HEK293 (cell line): Measurements from ENCODE around the gene STX18.

Source experiments
- CTCF ChIA-PET: fragments of 350-600 bp; formaldehyde crosslinking; extraction: SDS; loops from one replicate; lab custom pipeline; 2021; ENCODE audit warnings: antibody characterized with exemption; lab: Yijun Ruan, JAX
- POLR2A ChIA-PET: fragments of 300-600 bp; formaldehyde crosslinking; extraction: SDS; loops from one replicate; lab custom pipeline; 2020; ENCODE audit warnings: antibody characterized with exemption, inconsistent platforms; lab: Yijun Ruan, JAX
- H3K27ac ChIP-seq: fragments of 200-500 bp; sonication (Bioruptor generic); 2 replicates; pipeline ENCODE4 v1.5.1; 2014; ENCODE audit warnings: low read depth, low read length, control low read depth, inconsistent platforms; ENCODE audit errors: extremely low read depth
- H3K36me3 ChIP-seq, 2 experiments: fragments of 200-500 bp in 1 of 2; sonication (Bioruptor generic) in 1 of 2; 1 replicate in 1 of 2; 2 replicates in 1 of 2; pipeline ENCODE4 v1.5.1; 2014 to 2017; ENCODE audit warnings: inconsistent platforms in 2 of 2, low read length in 2 of 2; ENCODE audit not compliant: control insufficient read depth in 2 of 2, insufficient read depth in 1 of 2
- H3K4me1 ChIP-seq: fragments of 200-500 bp; sonication (Bioruptor generic); 2 replicates; pipeline ENCODE4 v1.5.1; 2014; ENCODE audit warnings: mild to moderate bottlenecking, low read length, inconsistent platforms; ENCODE audit not compliant: control insufficient read depth, insufficient read depth
- H3K4me3 ChIP-seq: 2 replicates; pipeline ENCODE4 v1.5.1; 2011; ENCODE audit warnings: low read depth, mild to moderate bottlenecking, control low read depth, low read length, moderate library complexity
- H3K9me3 ChIP-seq: fragments of 200-500 bp; sonication (Bioruptor generic); 2 replicates; pipeline ENCODE4 v1.5.1; 2014; ENCODE audit warnings: low read depth, low read length, inconsistent platforms; ENCODE audit not compliant: control insufficient read depth, insufficient read depth
- BCL11A ChIP-seq: fragments of 450-650 bp; formaldehyde crosslinking; IDR thresholded peaks from 2 replicates; pipeline ENCODE4 v1.5.1; 2016; ENCODE audit warnings: low read depth, missing biosample characterization, missing genetic modification characterization
- BCL6B ChIP-seq: fragments of 450-650 bp; formaldehyde crosslinking; IDR thresholded peaks from 2 replicates; pipeline ENCODE4 v1.5.1; 2017; ENCODE audit warnings: missing biosample characterization, missing genetic modification characterization
- MZF1 ChIP-seq: fragments of 450-650 bp; formaldehyde crosslinking; IDR thresholded peaks from 2 replicates; pipeline ENCODE4 v1.5.1; 2017; ENCODE audit warnings: missing biosample characterization, missing genetic modification characterization, borderline replicate concordance
- RBAK ChIP-seq: fragments of 450-650 bp; formaldehyde crosslinking; IDR thresholded peaks from 2 replicates; pipeline ENCODE4 v1.5.1; 2016; ENCODE audit warnings: missing biosample characterization, missing genetic modification characterization
- SCRT2 ChIP-seq: fragments of 450-650 bp; formaldehyde crosslinking; IDR thresholded peaks from 2 replicates; pipeline ENCODE4 v1.5.1; 2016; ENCODE audit warnings: missing biosample characterization, missing genetic modification characterization
- SP7 ChIP-seq: fragments of 450-650 bp; formaldehyde crosslinking; IDR thresholded peaks from 2 replicates; pipeline ENCODE4 v1.5.1; 2016; ENCODE audit warnings: missing biosample characterization, missing genetic modification characterization
- ZBTB1 ChIP-seq: fragments of 450-650 bp; formaldehyde crosslinking; IDR thresholded peaks from 2 replicates; pipeline ENCODE4 v1.5.1; 2016; ENCODE audit warnings: missing biosample characterization, missing genetic modification characterization
- ZBTB44 ChIP-seq: fragments of 450-650 bp; IDR thresholded peaks from 2 replicates; pipeline ENCODE4 v1.5.1; 2018; ENCODE audit warnings: missing biosample characterization, mild to moderate bottlenecking, missing genetic modification characterization
- ZNF112 ChIP-seq: fragments of 450-650 bp; formaldehyde crosslinking; IDR thresholded peaks from 2 replicates; pipeline ENCODE4 v1.5.0; 2017; ENCODE audit warnings: missing biosample characterization, missing genetic modification characterization
- ZNF174 ChIP-seq: fragments of 450-650 bp; formaldehyde crosslinking; IDR thresholded peaks from 2 replicates; pipeline ENCODE4 v1.5.0; 2017; ENCODE audit warnings: missing biosample characterization, mild to moderate bottlenecking, missing genetic modification characterization
- ZNF184 ChIP-seq: fragments of 450-650 bp; IDR thresholded peaks from 2 replicates; pipeline ENCODE4 v1.5.1; 2018; ENCODE audit warnings: missing biosample characterization, mild to moderate bottlenecking, missing genetic modification characterization
- ZNF248 ChIP-seq: fragments of 450-650 bp; formaldehyde crosslinking; IDR thresholded peaks from 2 replicates; pipeline ENCODE4 v1.5.1; 2017; ENCODE audit warnings: missing biosample characterization, missing genetic modification characterization
- ZNF426 ChIP-seq: fragments of 450-650 bp; formaldehyde crosslinking; IDR thresholded peaks from 2 replicates; pipeline ENCODE4 v1.5.1; 2017; ENCODE audit warnings: missing biosample characterization, missing genetic modification characterization, mild to moderate bottlenecking, inconsistent platforms, moderate library complexity
- ZNF621 ChIP-seq: fragments of 450-650 bp; formaldehyde crosslinking; IDR thresholded peaks from 2 replicates; pipeline ENCODE4 v1.5.1; 2017; ENCODE audit warnings: missing biosample characterization, missing genetic modification characterization
- ZNF677 ChIP-seq: fragments of 450-650 bp; IDR thresholded peaks from 2 replicates; pipeline ENCODE4 v1.5.0; 2018; ENCODE audit warnings: missing biosample characterization, mild to moderate bottlenecking, missing genetic modification characterization, moderate library complexity
- ZNF837 ChIP-seq: fragments of 450-650 bp; formaldehyde crosslinking; IDR thresholded peaks from 2 replicates; pipeline ENCODE4 v1.5.1; 2016; ENCODE audit warnings: missing biosample characterization, missing genetic modification characterization

STX18 gene

GRCh38 chr4:4532371-4533154, 9.3 kb downstream of the STX18 start (continued):
- TF ChIP-seq ZNF426 (tag by site-specific recombination) (no peak), ZNF174 (tag by site-specific recombination) (no peak), SP7 (tag by site-specific recombination) (no peak)

GRCh38 chr4:4529392-4529791, 12.5 kb downstream of the STX18 start:
- CTCF ChIA-PET = interaction anchor here (0.7 to 2.2 kb wide), 3 partner anchors 10 to 22 kb away, joined by 3 to 14 read pairs (median 3); no protein-coding TSS in a partner anchor
- TF ChIP-seq RBAK (tag by site-specific recombination) (no peak), BCL11A (tag by site-specific recombination) (no peak), ZBTB1 (no peak), ZNF112 (tag by site-specific recombination) (no peak), ZNF248 (no peak), ZNF621 (tag by site-specific recombination) (no peak), ZNF677 (tag by site-specific recombination) (no peak)

GRCh38 chr4:4526401-4526800, 15.4 kb downstream of the STX18 start:
- H3K27ac ChIP-seq = no peak overlapping the region
- ChIA-PET POLR2A (no interaction called here), CTCF (interaction anchor here (0.7 to 1.2 kb wide), 2 partner anchors 109 to 168 kb away, joined by 4 read pairs; no protein-coding TSS in a partner anchor)
- no peak overlapping the region for H3K4me3 ChIP-seq
- no peaks in the 10 kb centered on the region for H3K36me3 ChIP-seq
- TF ChIP-seq ZNF184 = no peak
- H3K4me1 ChIP-seq = no peaks in the 10 kb centered on the region
- no peaks in the 10 kb centered on the region for H3K9me3 ChIP-seq

More at GRCh38 chr4:4529392-4529791, 12.5 kb downstream of the STX18 start:
- Histone ChIP-seq H3K4me3 (no peak overlapping the region), H3K36me3 (no peaks in the 10 kb centered on the region), H3K4me1 (no peaks in the 10 kb centered on the region), H3K9me3 (no peaks in the 10 kb centered on the region), H3K27ac (no peak overlapping the region)
- POLR2A ChIA-PET = no interaction called here

- ChIA-PET POLR2A (no interaction called here), CTCF (interaction anchor here (0.7 kb wide), 1 partner anchor 13 kb away, joined by 3 read pairs; no protein-coding TSS in a partner anchor)
- no peak for TF ChIP-seq ZNF837 (tag by site-specific recombination)
- peak; percentile 61; the same call in 1 of the 2 replicates for TF ChIP-seq ZBTB44
- no peak for TF ChIP-seq SCRT2 (tag by site-specific recombination)
- Histone ChIP-seq H3K4me1 (0 out of 2 replicates have a peak, but pooled peaks cover 4% of the 10 kb centered on the region), H3K9me3 (no peaks in the 10 kb centered on the region), H3K27ac (no peak overlapping the region), H3K36me3 (no peaks in the 10 kb centered on the region), H3K4me3 (no peak overlapping the region)
Observed at GRCh38 chr4:4524364-4524763, 17.5 kb downstream of the STX18 start.

GRCh38 chr4:4521731-4522130, 20.1 kb downstream of the STX18 start:
- Histone ChIP-seq H3K36me3 (no peaks in the 10 kb centered on the region), H3K9me3 (no peaks in the 10 kb centered on the region), H3K27ac (no peak overlapping the region), H3K4me3 (no peak overlapping the region), H3K4me1 (0 out of 2 replicates have a peak, but pooled peaks cover 4% of the 10 kb centered on the region)
- ChIA-PET POLR2A (no interaction called here), CTCF (interaction anchor here (0.6 to 2.6 kb wide), 3 partner anchors 10 to 31 kb away, joined by 3 to 9 read pairs (median 3); no protein-coding TSS in a partner anchor)
- TF ChIP-seq BCL6B (tag by site-specific recombination) (no peak), MZF1 (no peak)
